GM18951 (cell line): ENCODE data around the gene METTL15.

ENCODE experiments used
- POLR2A ChIP-seq: IDR thresholded peaks from 4 replicates; pipeline ENCODE4 v1.6.1; 2011; ENCODE audit warnings: mild to moderate bottlenecking; ENCODE audit not compliant: insufficient read length, insufficient read depth; ENCODE audit errors: extremely low read depth
- in situ Hi-C: fragments of 300-500 bp; cut with MboI; formaldehyde crosslinking; loops from one replicate; pipeline ENCODE4 v1.12.0; 2022; ENCODE audit warnings: low sequenced_read_pairs, mixed read lengths, inconsistent platforms; ENCODE audit not compliant: unreplicated experiment

The METTL15 gene

GRCh38 chr11:28137366-28137765, 29.2 kb downstream of the METTL15 start:
- in situ Hi-C loops: no loop called here

GRCh38 chr11:28137832-28138231, 29.6 kb downstream of the METTL15 start:
- no peak for TF ChIP-seq POLR2A
- in situ Hi-C loops: no loop called here

More at GRCh38 chr11:28137366-28137765, 29.2 kb downstream of the METTL15 start:
- TF ChIP-seq POLR2A: no peak

GRCh38 chr11:28139841-28140415, 31.7 kb downstream of the METTL15 start:
- in situ Hi-C loops: no loop called here
- no peak for TF ChIP-seq POLR2A

- TF ChIP-seq POLR2A: no peak
- in situ Hi-C loops: no loop called here
Measured at GRCh38 chr11:28140689-28141455, 32.7 kb downstream of the METTL15 start.

GRCh38 chr11:28142724-28143123, 34.5 kb downstream of the METTL15 start:
- TF ChIP-seq POLR2A: no peak
- in situ Hi-C loops: no loop called here

GRCh38 chr11:28144808-28145207, 36.6 kb downstream of the METTL15 start:
- in situ Hi-C loops: no loop called here
- no peak for TF ChIP-seq POLR2A

GRCh38 chr11:28146123-28146751, 38.0 kb downstream of the METTL15 start:
- no peak for TF ChIP-seq POLR2A
- in situ Hi-C loops: no loop called here

- in situ Hi-C loops: no loop called here
- no peak for TF ChIP-seq POLR2A
Measured at GRCh38 chr11:28152743-28153142, 44.6 kb downstream of the METTL15 start.

GRCh38 chr11:28153586-28153985, 45.4 kb downstream of the METTL15 start:
- no peak for TF ChIP-seq POLR2A
- in situ Hi-C loops: no loop called here

- no peak for TF ChIP-seq POLR2A
- in situ Hi-C loops: no loop called here
Measured at GRCh38 chr11:28168718-28169117, 60.5 kb downstream of the METTL15 start.

GRCh38 chr11:28169816-28170215, 61.6 kb downstream of the METTL15 start:
- no peak for TF ChIP-seq POLR2A
- in situ Hi-C loops: no loop called here

GRCh38 chr11:28170759-28171158, 62.6 kb downstream of the METTL15 start:
- no peak for TF ChIP-seq POLR2A
- in situ Hi-C loops: no loop called here

GRCh38 chr11:28176351-28176750, 68.2 kb downstream of the METTL15 start:
- in situ Hi-C loops: no loop called here

GRCh38 chr11:28195449-28195848, 87.3 kb downstream of the METTL15 start:
- no peak for TF ChIP-seq POLR2A
- in situ Hi-C loops: no loop called here

More at GRCh38 chr11:28176351-28176750, 68.2 kb downstream of the METTL15 start:
- no peak for TF ChIP-seq POLR2A
